ENCODE data around the gene KIR3DL3. TPM values are rescaled to one million over a fixed set of nuclear protein-coding genes. Genes with fewer than 3 reads are reported as not detected.
"Not testable (repeated sequence)": the region's sequence is repeated elsewhere in the genome, so short reads cannot be mapped to it uniquely, and the experiment has no call there.

KIR3DL3 gene
- total RNA-seq, 2 experiments from 2014 or later: not detected

DNA sequence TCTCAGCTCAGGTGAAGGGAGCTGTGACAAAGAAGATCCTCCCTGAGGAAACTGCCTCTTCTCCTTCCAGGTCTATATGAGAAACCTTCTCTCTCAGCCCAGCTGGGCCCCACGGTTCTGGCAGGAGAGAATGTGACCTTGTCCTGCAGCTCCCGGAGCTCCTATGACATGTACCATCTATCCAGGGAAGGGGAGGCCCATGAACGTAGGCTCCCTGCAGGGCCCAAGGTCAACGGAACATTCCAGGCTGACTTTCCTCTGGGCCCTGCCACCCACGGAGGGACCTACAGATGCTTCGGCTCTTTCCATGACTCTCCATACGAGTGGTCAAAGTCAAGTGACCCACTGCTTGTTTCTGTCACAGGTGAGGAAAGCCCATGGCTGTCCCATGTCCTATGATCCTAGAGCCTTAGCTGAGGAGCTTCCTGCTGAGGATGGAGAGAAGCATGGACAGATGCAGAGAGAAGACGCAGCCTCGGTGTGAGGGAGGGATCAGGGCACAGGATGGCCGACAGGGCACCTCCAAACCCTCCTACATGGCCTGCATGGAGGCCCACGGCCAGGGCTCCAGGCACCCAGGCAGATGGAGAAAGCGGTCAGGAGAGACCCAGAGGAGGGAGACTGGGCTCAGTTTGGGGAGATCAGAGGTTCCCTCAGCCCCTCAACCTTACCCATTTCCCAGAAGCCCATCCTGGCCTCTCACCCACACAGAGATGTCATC is 51.0 kb downstream of the KIR3DL3 start:
- CTCF ChIA-PET; POLR2A ChIA-PET; H3K36me3 Mint-ChIP-seq (ENCODE audit: low read depth); H3K4me3 Mint-ChIP-seq; DNase-seq; H3K27me3 Mint-ChIP-seq; H3K27ac Mint-ChIP-seq; H3K9me3 Mint-ChIP-seq; H3K4me1 Mint-ChIP-seq: not testable (repeated sequence)

DNA sequence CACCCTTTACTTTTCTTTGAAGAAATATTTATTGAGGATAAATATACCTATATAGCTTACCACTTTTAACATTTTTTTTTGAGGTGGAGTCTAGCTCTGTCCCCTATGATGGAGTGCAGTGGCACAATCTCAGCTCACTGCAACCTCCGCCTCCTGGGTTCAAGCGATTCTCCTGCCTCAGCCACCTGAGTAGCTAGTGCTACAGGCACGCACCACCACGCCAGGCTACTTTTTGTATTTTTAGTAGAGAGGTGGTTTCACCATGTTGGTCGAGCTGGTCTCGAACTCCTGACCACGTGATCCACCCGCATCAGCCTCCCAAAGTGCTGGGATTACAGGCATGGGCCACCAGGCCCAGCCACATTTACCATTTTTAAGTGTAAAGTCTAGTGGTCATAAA is 51.6 kb downstream of the KIR3DL3 start:
- POLR2A ChIA-PET; H3K9me3 Mint-ChIP-seq; H3K27me3 Mint-ChIP-seq; CTCF ChIA-PET; H3K27ac Mint-ChIP-seq; H3K4me1 Mint-ChIP-seq; DNase-seq; H3K36me3 Mint-ChIP-seq (ENCODE audit: low read depth); H3K4me3 Mint-ChIP-seq: not testable (repeated sequence)

DNA sequence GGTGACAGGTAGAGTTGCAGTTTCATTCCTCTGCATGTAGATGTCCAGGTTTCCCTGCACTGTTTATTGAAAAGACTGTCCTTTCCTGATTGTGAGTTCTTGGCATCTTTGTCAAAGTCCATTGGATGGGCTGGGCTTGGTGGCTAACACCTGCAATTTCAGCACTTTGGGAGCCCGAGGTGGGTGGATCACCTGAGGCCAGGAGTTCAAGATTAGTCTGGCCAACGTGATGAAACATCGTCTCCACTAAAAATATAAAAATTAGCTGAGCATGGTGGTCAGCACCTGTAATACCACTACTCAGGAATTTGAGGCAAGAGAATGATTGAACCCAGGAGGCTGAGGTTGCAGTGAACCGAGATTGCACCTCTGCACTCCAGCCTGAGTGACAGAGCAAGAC is 53.6 kb downstream of the KIR3DL3 start:
- H3K4me3 Mint-ChIP-seq; DNase-seq; H3K9me3 Mint-ChIP-seq; H3K27ac Mint-ChIP-seq; H3K4me1 Mint-ChIP-seq; POLR2A ChIA-PET; H3K36me3 Mint-ChIP-seq (ENCODE audit: low read depth); CTCF ChIA-PET; H3K27me3 Mint-ChIP-seq: not testable (repeated sequence)

DNA sequence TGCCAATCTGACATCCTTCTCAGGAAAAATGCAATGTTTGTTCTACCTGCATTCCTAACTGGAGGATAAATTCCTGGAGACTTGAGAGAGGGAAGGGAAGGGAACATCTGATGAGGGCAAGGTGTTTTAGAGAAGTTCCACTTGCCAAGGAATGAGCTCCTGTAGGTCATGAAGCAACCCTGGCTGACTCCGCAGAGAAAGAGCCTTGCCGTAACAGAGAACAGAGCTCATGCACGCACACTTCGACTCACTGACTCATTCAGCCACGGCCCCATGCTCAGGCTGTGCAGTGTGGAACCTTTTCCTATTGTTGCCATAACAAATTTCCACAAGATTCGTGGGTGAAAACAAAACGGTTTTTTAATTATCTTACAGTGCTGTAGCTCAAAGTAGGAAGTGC is 54.7 kb downstream of the KIR3DL3 start:
- H3K27me3 Mint-ChIP-seq; H3K4me1 Mint-ChIP-seq; DNase-seq; CTCF ChIA-PET; POLR2A ChIA-PET; H3K4me3 Mint-ChIP-seq; H3K27ac Mint-ChIP-seq; H3K9me3 Mint-ChIP-seq; H3K36me3 Mint-ChIP-seq (ENCODE audit: low read depth): not testable (repeated sequence)

DNA sequence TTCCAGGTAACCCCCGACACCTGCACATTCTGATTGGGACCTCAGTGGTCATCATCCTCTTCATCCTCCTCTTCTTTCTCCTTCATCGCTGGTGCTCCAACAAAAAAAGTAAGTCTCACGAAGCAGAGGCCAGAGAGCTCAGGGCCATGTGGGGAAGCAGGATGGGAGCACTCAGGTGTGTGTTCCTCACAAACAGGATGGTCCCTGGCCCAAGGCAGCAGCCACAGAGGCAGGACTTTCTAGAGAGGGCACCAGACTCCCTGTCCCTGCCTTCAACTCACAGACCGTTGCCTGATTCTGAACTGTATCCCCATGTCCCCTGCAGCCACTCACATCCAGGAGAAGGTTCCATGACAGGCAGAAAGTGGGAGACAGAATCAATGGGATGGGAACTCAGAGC is 58.7 kb downstream of the KIR3DL3 start:
- POLR2A ChIA-PET; H3K4me3 Mint-ChIP-seq; CTCF ChIA-PET; H3K36me3 Mint-ChIP-seq (ENCODE audit: low read depth); H3K4me1 Mint-ChIP-seq; H3K27me3 Mint-ChIP-seq; H3K9me3 Mint-ChIP-seq; H3K27ac Mint-ChIP-seq; DNase-seq: not testable (repeated sequence)

Other genes with a start within 250 kb of the KIR3DL3 start
- gene LAIR2, start 221.6 kb upstream of the KIR3DL3 start, total RNA-seq: 1 to 10 TPM; 3.1 to 3.7 TPM
- not detected for gene LILRA2, start 150.7 kb upstream of the KIR3DL3 start, total RNA-seq
- not detected for gene LILRA1, start 130.8 kb upstream of the KIR3DL3 start, total RNA-seq
- not detected for gene LILRB1, start 94.0 kb upstream of the KIR3DL3 start, total RNA-seq
- not detected for gene LILRB4, start 61.5 kb upstream of the KIR3DL3 start, total RNA-seq
- not detected for gene KIR2DL3, start 14.1 kb downstream of the KIR3DL3 start, total RNA-seq
- not detected for gene KIR2DL1, start 45.4 kb downstream of the KIR3DL3 start, total RNA-seq
- under 1 TPM in 1 of 2 experiments, not detected in 1; 0.30 TPM for gene KIR2DL4, start 79.2 kb downstream of the KIR3DL3 start, total RNA-seq
- not detected for gene KIR3DL1, start 92.0 kb downstream of the KIR3DL3 start, total RNA-seq
- under 1 TPM in 1 of 2 experiments, not detected in 1; 0.44 TPM for gene KIR2DS4, start 108.2 kb downstream of the KIR3DL3 start, total RNA-seq
- 1 to 10 TPM; 2.8 to 3.1 TPM for gene KIR3DL2, start 126.0 kb downstream of the KIR3DL3 start, total RNA-seq
- not detected for gene FCAR, start 149.8 kb downstream of the KIR3DL3 start, total RNA-seq
- not detected for gene NCR1, start 181.7 kb downstream of the KIR3DL3 start, total RNA-seq
- not detected for gene NLRP7, start 223.1 kb downstream of the KIR3DL3 start, total RNA-seq
- gene NLRP2, start 241.9 kb downstream of the KIR3DL3 start, total RNA-seq: 10 to 100 TPM; 12.6 to 14.7 TPM